GM12878 (cell line): ENCODE results near the gene SIGLEC12. TPM values are rescaled to one million over a fixed set of nuclear protein-coding genes. Genes with fewer than 3 reads are reported as not detected.

ENCODE experiments used
- ATAC-seq: fragments of 200-7000 bp; cut with Tn5 transposase; 3 replicates; pipeline ENCODE4 v1.9.1; 2020; ENCODE audit warnings: mild to moderate bottlenecking, moderate library complexity
- BruUV-seq: library from RNA; stranded (reverse); fragments of 400-500 nt; replicated peaks from 2 replicates; lab custom pipeline; 2021; lab: Mats Ljungman, UMichigan
- CTCF ChIA-PET: fragments of 300-600 bp; sonication (Branson Sonifier 250); formaldehyde crosslinking; extraction: SDS; loops from one replicate; lab custom pipeline; 2021; ENCODE audit warnings: inconsistent platforms; lab: Yijun Ruan, JAX
- POLR2A ChIA-PET: fragments of 350-600 bp; formaldehyde crosslinking; extraction: SDS; loops from one replicate; lab custom pipeline; 2021; ENCODE audit warnings: inconsistent platforms; lab: Charles Lee
- RAD21 ChIA-PET: fragments of 300-600 bp; sonication (Branson Sonifier 250); formaldehyde crosslinking; loops from one replicate; lab custom pipeline; 2023; ENCODE audit warnings: antibody characterized with exemption; ENCODE audit not compliant: unreplicated experiment; lab: Charles Lee
- SMC1A ChIA-PET: fragments of 300-600 bp; sonication (Branson Sonifier 250); formaldehyde crosslinking; loops from one replicate; lab custom pipeline; 2023; ENCODE audit not compliant: unreplicated experiment, uncharacterized antibody; lab: Charles Lee
- DNase-seq: peaks from one replicate; pipeline ENCODE4 v3.0.0-alpha.2; 2011; ENCODE audit warnings: low read depth, low spot score
- FAIRE-seq: peaks from 3 replicates; lab custom pipeline; 2011; peaks lifted over from hg19 to GRCh38; lab: Jason Lieb, UNC
- H2AFZ ChIP-seq: 2 replicates; pipeline ENCODE4 v1.6.0; 2011; ENCODE audit warnings: low read depth, low read length, control low read depth; ENCODE audit not compliant: control insufficient read depth
- H3K27ac ChIP-seq: 2 replicates; pipeline ENCODE4 v1.5.1; 2011; ENCODE audit warnings: control low read depth; ENCODE audit not compliant: control insufficient read depth, insufficient read depth
- H3K27me3 ChIP-seq, 2 experiments: replicated peaks in 1 of 2; 2 replicates each; pipeline versions ENCODE4 v1.6.0 to v1.6.1; 2011; ENCODE audit warnings: low read length in 1 of 2; ENCODE audit not compliant: control insufficient read depth in 2 of 2, insufficient read depth in 2 of 2
- H3K36me3 ChIP-seq, 2 experiments: 2 replicates each; pipeline ENCODE4 v1.5.1; 2011; ENCODE audit warnings: low read length in 1 of 2; ENCODE audit not compliant: control insufficient read depth in 2 of 2, insufficient read depth in 2 of 2
- H3K4me1 ChIP-seq: 2 replicates; pipeline ENCODE4 v1.6.1; 2011; ENCODE audit warnings: mild to moderate bottlenecking, low read length, moderate library complexity, mixed read lengths; ENCODE audit not compliant: control insufficient read depth, insufficient read depth
- H3K4me2 ChIP-seq: 2 replicates; pipeline ENCODE4 v1.6.0; 2011; ENCODE audit warnings: control low read depth; ENCODE audit not compliant: control insufficient read depth, insufficient read depth
- H3K4me3 ChIP-seq: fragments of 200-600 bp; sonication (generic); 2 replicates; pipeline ENCODE4 v1.5.1; 2016
- H3K79me2 ChIP-seq: 2 replicates; pipeline ENCODE4 v1.6.0; 2011; ENCODE audit warnings: low read length; ENCODE audit not compliant: control insufficient read depth, insufficient read depth
- H3K9ac ChIP-seq: 2 replicates; pipeline ENCODE4 v1.8.0; 2011; ENCODE audit warnings: low read length, control low read depth, mixed read lengths; ENCODE audit not compliant: control insufficient read depth, insufficient read depth
- H3K9me3 ChIP-seq: replicated peaks from 3 replicates; pipeline ENCODE4 v1.5.1; 2011; ENCODE audit warnings: mild to moderate bottlenecking, low read length; ENCODE audit not compliant: control insufficient read depth, insufficient read depth
- H4K20me1 ChIP-seq: 2 replicates; pipeline ENCODE4 v1.6.0; 2011; ENCODE audit not compliant: control insufficient read depth, insufficient read depth
- FOXM1 ChIP-seq: IDR thresholded peaks from 2 replicates; pipeline ENCODE4 v1.6.1; 2012; ENCODE audit warnings: low read depth, mild to moderate bottlenecking, inconsistent platforms, low read length, moderate library complexity
- MTA2 ChIP-seq: fragments of 450-650 bp; IDR thresholded peaks from 2 replicates; pipeline ENCODE4 v1.6.1; 2016; ENCODE audit warnings: low read depth, mild to moderate bottlenecking, moderate library complexity
- PAX5 ChIP-seq: IDR thresholded peaks from 2 replicates; pipeline ENCODE4 v1.6.1; 2011; ENCODE audit warnings: low read depth, low read length, borderline replicate concordance
- POLR2AphosphoS2 ChIP-seq: IDR thresholded peaks from 2 replicates; pipeline ENCODE4 v1.6.1; 2011; ENCODE audit warnings: low read depth, mild to moderate bottlenecking, low read length, improper control_type of control experiment, moderate library complexity
- RB1 ChIP-seq: fragments of 450-650 bp; formaldehyde crosslinking; IDR thresholded peaks from 2 replicates; pipeline ENCODE4 v1.6.1; 2017; ENCODE audit warnings: mild to moderate bottlenecking, borderline replicate concordance
- WGBS: methylation state at CpG from one replicate; pipeline ENCODE4 v1.1.6; 2016; ENCODE audit warnings: low lambda C conversion rate; ENCODE audit not compliant: insufficient replicate concordance, insufficient coverage; ENCODE audit errors: missing lambda C conversion rate; 5-methylcytosine and 5-hydroxymethylcytosine counted together
- in situ Hi-C: fragments of 300-500 bp; cut with MboI; formaldehyde crosslinking; loops from 9 replicates; pipeline ENCODE4 v1.14.3; 2018; ENCODE audit warnings: mixed read lengths
- intact Hi-C: fragments of 100-400 bp; cut with micrococcal nuclease; formaldehyde crosslinking; loops from one replicate; pipeline ENCODE4 v1.14.2; 2022; ENCODE audit not compliant: unreplicated experiment
- polyA plus RNA-seq, 11 experiments: library from polyadenylated mRNA; depleted of rRNA in 4 of 11; unstranded in 6 of 11; stranded (reverse) in 5 of 11; fragments of >200 nt; fragmentation: Nextera tagmentation in 4 of 11; fragmentation: Illumina TruSeq in 1 of 11; extraction: Ambion mirVana in 4 of 11; extraction: Trizol in 1 of 11; gene quantifications; 1 replicate in 1 of 11; 2 replicates in 10 of 11; pipeline versions ENCODE4 v1.2.1 to v1.2.3, GENCODE V29; 2011 to 2016; ENCODE audit warnings: inconsistent platforms in 2 of 11, missing spikeins in 2 of 11, low read depth in 1 of 11
- total RNA-seq, 4 experiments: library from RNA; depleted of rRNA in 3 of 4; stranded (reverse); fragments of >200 nt in 3 of 4; fragmentation: Illumina TruSeq in 1 of 4; extraction: Trizol in 1 of 4; gene quantifications; 2 replicates each; pipeline versions ENCODE4 v1.2.1 to v1.2.3, GENCODE V29; 2013 to 2021

Gene SIGLEC12
- total and polyA plus RNA-seq, 10 of the 15 experiments (the other 5 are each of a cell fraction or from before 2014, with no cell fraction given) = 0.03 to 0.18 (median 0.06) TPM; not detected in 5

DNA sequence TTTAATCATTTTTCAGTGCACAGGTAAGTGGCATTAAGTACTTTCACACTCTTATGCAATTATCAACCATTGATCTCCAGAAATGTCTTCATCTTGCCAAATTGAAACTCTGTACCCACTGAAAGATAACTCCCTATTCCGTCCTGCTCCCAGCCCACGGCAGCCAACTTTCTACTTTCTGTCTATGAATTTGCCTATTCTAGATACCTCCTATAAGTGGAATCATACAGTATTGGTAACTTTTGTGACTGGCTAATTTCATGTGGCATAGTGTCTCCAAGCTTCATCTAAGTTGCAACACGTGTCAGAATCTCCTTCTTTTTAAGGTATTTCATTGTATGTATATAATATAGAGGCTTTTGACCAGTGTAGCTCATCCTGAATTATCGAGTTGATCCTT, 29.0 kb downstream of the SIGLEC12 start:
- Histone ChIP-seq H3K4me3 (no peak overlapping the region), H4K20me1 (no peaks in the 10 kb centered on the region; the same call in 1 of the 2 replicates), H3K36me3 (no peaks in the 10 kb centered on the region), H3K4me2 (no peak overlapping the region), H3K9me3 (no peaks in the 10 kb centered on the region; the same call in 2 of the 3 replicates), H3K27me3 (no peaks in the 10 kb centered on the region; a peak in 1 of 4 replicates)
- SMC1A ChIA-PET = interaction anchor here (0.6 to 6.4 kb wide), 11 partner anchors 9 to 305 kb away, joined by 3 to 110 read pairs (median 5); partner anchors contain the start of gene SIGLEC10
- 0% methylated on average over 4 of the region's 4 CpGs for WGBS
- in situ Hi-C loops = loop anchor here (5.0 kb wide), 1 partner anchor 185 kb away; no protein-coding TSS in a partner anchor
- FAIRE-seq (no peak), ATAC-seq (no peak)
- no peak for TF ChIP-seq FOXM1
- TF ChIP-seq, all 136 proteins: peak for 0
- no peak overlapping the region for H3K9ac ChIP-seq
- CTCF ChIA-PET = interaction anchor here (0.6 to 10.8 kb wide), 28 partner anchors 9 to 1350 kb away, joined by 3 to 281 read pairs (median 4); no protein-coding TSS in a partner anchor
- BruUV-seq = no TSS peak
- H3K4me1 ChIP-seq = no peaks in the 10 kb centered on the region
- no peak overlapping the region for H3K27ac ChIP-seq
- RAD21 ChIA-PET = interaction anchor here (1.4 to 5.4 kb wide), 5 partner anchors 11 to 305 kb away, joined by 3 to 133 read pairs (median 4); no protein-coding TSS in a partner anchor
- H2AFZ ChIP-seq = no peak overlapping the region
- intact Hi-C loops = loop anchor here (1.0 to 5.0 kb wide), 2 partner anchors 40 to 185 kb away; no protein-coding TSS in a partner anchor
- DNase-seq = no peak
- POLR2A ChIA-PET = no interaction called here
- H3K79me2 ChIP-seq = no peaks in the 10 kb centered on the region

DNA sequence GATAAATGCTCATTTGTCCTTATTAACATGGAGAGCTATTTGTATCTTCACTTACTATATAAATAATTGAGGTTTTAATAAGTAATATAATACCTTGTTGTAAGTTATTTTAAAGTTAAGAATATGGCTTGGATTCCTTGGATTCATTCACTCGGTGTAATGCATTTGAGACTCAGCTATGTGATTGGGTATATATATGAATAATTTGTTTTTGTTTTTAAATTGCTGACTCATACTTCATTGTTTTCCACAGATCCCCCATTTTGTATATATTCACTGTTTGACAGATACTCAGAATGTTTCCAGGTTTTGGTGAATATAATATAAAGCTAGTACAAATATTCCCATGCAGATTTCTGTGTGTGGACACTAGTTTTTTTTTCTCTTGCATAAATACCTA, 30.1 kb downstream of the SIGLEC12 start:
- H3K4me1 ChIP-seq = no peaks in the 10 kb centered on the region
- FAIRE-seq (no peak), DNase-seq (no peak), ATAC-seq (no peak)
- 27% methylated on average over 1 of the region's 1 CpG for WGBS
- no peak overlapping the region for H3K4me3 ChIP-seq
- H3K9ac ChIP-seq = no peak overlapping the region
- H3K27me3 ChIP-seq = no peaks in the 10 kb centered on the region; a peak in 1 of 4 replicates
- no peak for TF ChIP-seq MTA2
- TF ChIP-seq POLR2AphosphoS2 = no peak
- no peak for TF ChIP-seq RB1
- TF ChIP-seq PAX5 = no peak
- intact Hi-C loops (loop anchor here (5.0 kb wide), 1 partner anchor 41 kb away; no protein-coding TSS in a partner anchor), in situ Hi-C loops (loop anchor here (5.0 kb wide), 1 partner anchor 186 kb away; no protein-coding TSS in a partner anchor)
- no TSS peak for BruUV-seq
- no peak overlapping the region for H3K27ac ChIP-seq
- POLR2A ChIA-PET = no interaction called here
- SMC1A ChIA-PET = interaction anchor here (1.1 to 6.4 kb wide), 4 partner anchors 32 to 188 kb away, joined by 3 to 110 read pairs (median 4); no protein-coding TSS in a partner anchor
- no peaks in the 10 kb centered on the region; the same call in 1 of the 2 replicates for H4K20me1 ChIP-seq
- no peak overlapping the region for H2AFZ ChIP-seq
- RAD21 ChIA-PET = interaction anchor here (1.6 to 5.4 kb wide), 3 partner anchors 44 to 306 kb away, joined by 3 to 133 read pairs (median 6); no protein-coding TSS in a partner anchor
- no peaks in the 10 kb centered on the region for H3K36me3 ChIP-seq
- no peak overlapping the region for H3K4me2 ChIP-seq
- H3K9me3 ChIP-seq = no peaks in the 10 kb centered on the region; the same call in 2 of the 3 replicates
- H3K79me2 ChIP-seq = no peaks in the 10 kb centered on the region
- CTCF ChIA-PET = interaction anchor here (0.9 to 10.8 kb wide), 8 partner anchors 9 to 307 kb away, joined by 3 to 281 read pairs (median 3); no protein-coding TSS in a partner anchor
